ENCODE data around the gene MUSK. TPM values are rescaled to one million over a fixed set of nuclear protein-coding genes. Genes with fewer than 3 reads are reported as not detected.

Gene MUSK
- total RNA-seq, 8 experiments from 2014 or later: 0.09 to 0.70 (median 0.29) TPM; not detected in 2

GRCh38 chr9:110750272-110750671 is 81.7 kb downstream of the MUSK start:
- H3K4me3 ChIP-seq: no peak overlapping the region
- ATAC-seq (replicated peaks in 6 of 8): no peak
- in situ Hi-C loops (cut with MboI; ENCODE audit: low pct_unique_long_range_greater_than_20kb in 2 of 9, low sequenced_read_pairs in 9 of 9, unreplicated experiment in 9 of 9): no loop called here
- H3K4me1 ChIP-seq (replicated peaks in 1 of 2): no peaks in the 10 kb centered on the region
- no peak overlapping the region for H3K27ac ChIP-seq
- 0 to 100% (median 71%) methylated on average over 1 of the region's 1 CpG; no CpG with 5 or more reads in 6 of the 10 experiments for WGBS, 10 experiments

- Histone ChIP-seq H3K4me1 (replicated peaks in 1 of 2) (no peaks in the 10 kb centered on the region), H3K27ac (no peak overlapping the region), H3K4me3 (no peak overlapping the region)
- 60 to 100% (median 90%) methylated on average over 1 to 3 of the region's 4 CpGs; no CpG with 5 or more reads in 1 of the 10 experiments for WGBS, 10 experiments
- ATAC-seq (replicated peaks in 6 of 8): no peak
- in situ Hi-C loops (cut with MboI; ENCODE audit: low pct_unique_long_range_greater_than_20kb in 2 of 9, low sequenced_read_pairs in 9 of 9, unreplicated experiment in 9 of 9): no loop called here
Observed at GRCh38 chr9:110751971-110752370, 83.4 kb downstream of the MUSK start.

GRCh38 chr9:110752766-110753165 is 84.2 kb downstream of the MUSK start:
- WGBS, 10 experiments: 57 to 100% (median 92%) methylated on average over 1 to 2 of the region's 2 CpGs; no CpG with 5 or more reads in 7 of the 10 experiments
- Histone ChIP-seq H3K4me3 (no peak overlapping the region), H3K27ac (no peak overlapping the region), H3K4me1 (replicated peaks in 1 of 2) (no peaks in the 10 kb centered on the region)
- in situ Hi-C loops (cut with MboI; ENCODE audit: low pct_unique_long_range_greater_than_20kb in 2 of 9, low sequenced_read_pairs in 9 of 9, unreplicated experiment in 9 of 9): no loop called here
- peak in 3 of 8 experiments; percentile 79 to 86 (median 82) for ATAC-seq (replicated peaks in 6 of 8)

- in situ Hi-C loops (cut with MboI; ENCODE audit: low pct_unique_long_range_greater_than_20kb in 2 of 9, low sequenced_read_pairs in 9 of 9, unreplicated experiment in 9 of 9): no loop called here
Observed at GRCh38 chr9:110753731-110754231, 85.2 kb downstream of the MUSK start.

DNA sequence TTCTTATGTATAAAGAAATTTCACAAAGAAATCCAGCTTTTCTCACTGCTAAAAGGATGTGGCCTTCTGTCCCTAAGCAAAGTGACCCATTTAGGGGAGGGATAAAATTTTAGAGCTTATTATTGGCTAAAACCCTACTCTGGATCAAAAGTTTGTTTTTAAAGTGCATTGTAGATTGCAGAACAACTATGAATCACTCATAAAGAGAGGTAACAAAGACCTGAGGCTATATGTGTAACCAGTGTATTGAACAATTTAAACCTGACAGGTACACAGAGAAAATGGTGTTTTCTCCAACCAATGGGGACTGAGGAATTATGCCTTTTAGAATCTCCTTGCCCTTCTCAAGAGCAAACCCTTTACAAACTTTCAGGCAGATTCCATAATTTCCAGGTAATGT is 86.6 kb downstream of the MUSK start:
- no peak for ATAC-seq (replicated peaks in 6 of 8)
- Histone ChIP-seq H3K4me1 (replicated peaks in 1 of 2) (no peaks in the 10 kb centered on the region), H3K27ac (no peak overlapping the region), H3K4me3 (no peak overlapping the region)
- in situ Hi-C loops (cut with MboI; ENCODE audit: low pct_unique_long_range_greater_than_20kb in 2 of 9, low sequenced_read_pairs in 9 of 9, unreplicated experiment in 9 of 9): no loop called here

More at GRCh38 chr9:110753731-110754231, 85.2 kb downstream of the MUSK start:
- peak in 1 of 8 experiments; percentile 32 for ATAC-seq (replicated peaks in 6 of 8)
- 43 to 100% (median 84%) methylated on average over 1 of the region's 1 CpG; no CpG with 5 or more reads in 2 of the 10 experiments for WGBS, 10 experiments
- Histone ChIP-seq H3K4me3 (no peak overlapping the region), H3K27ac (no peak overlapping the region), H3K4me1 (replicated peaks in 1 of 2) (no peaks in the 10 kb centered on the region)

DNA sequence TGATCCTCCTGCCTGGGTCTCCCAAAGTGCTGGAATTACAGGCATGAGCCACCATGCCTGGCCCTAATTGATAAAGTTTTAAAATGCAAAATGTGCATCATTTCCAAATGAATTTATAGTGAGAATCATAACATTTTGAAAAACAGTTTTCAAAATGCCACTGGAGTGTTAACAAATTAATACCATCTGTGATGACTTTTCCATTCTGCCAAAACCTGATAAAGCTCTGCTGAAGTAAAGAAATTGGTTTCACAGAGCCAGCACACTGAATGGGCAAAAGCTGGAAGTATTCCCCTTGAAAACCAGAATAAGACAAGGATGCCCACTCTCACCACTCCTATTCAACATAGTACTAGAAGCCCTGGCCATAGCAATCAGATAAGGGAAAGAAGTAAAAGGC is 89.6 kb downstream of the MUSK start:
- in situ Hi-C loops (cut with MboI; ENCODE audit: low pct_unique_long_range_greater_than_20kb in 2 of 9, low sequenced_read_pairs in 9 of 9, unreplicated experiment in 9 of 9): no loop called here
- H3K4me3 ChIP-seq: no peak overlapping the region
- ATAC-seq (replicated peaks in 6 of 8): no peak

DNA sequence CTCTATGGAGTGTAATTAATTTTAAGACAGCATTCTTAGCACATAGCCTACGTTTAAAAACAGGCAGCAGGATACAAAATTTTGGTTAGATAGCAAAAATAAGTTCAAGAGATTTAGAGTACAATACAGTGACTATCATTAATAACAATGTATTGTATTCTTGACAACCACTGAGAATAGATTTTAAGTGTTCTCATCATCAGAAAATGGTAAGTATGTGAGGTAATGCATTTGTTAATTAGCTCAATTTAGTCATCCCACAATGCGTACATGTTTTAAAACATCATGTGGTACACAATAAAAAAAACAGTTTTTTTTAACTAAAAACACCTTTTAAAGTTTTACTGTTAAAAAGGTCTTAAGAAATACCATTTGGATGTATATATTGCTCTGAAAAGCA is 94.2 kb downstream of the MUSK start:
- in situ Hi-C loops (cut with MboI; ENCODE audit: low pct_unique_long_range_greater_than_20kb in 2 of 9, low sequenced_read_pairs in 9 of 9, unreplicated experiment in 9 of 9): no loop called here
- WGBS, 10 experiments: 40 to 82% (median 69%) methylated on average over 2 of the region's 2 CpGs; no CpG with 5 or more reads in 2 of the 10 experiments
- H3K27ac ChIP-seq: no peak overlapping the region
- no peak for ATAC-seq (replicated peaks in 6 of 8)
- H3K4me3 ChIP-seq: no peak overlapping the region
- no peaks in the 10 kb centered on the region for H3K4me1 ChIP-seq (replicated peaks in 1 of 2)

More for the DNA sequence above, 89.6 kb downstream of the MUSK start:
- H3K27ac ChIP-seq: no peak overlapping the region
- no peaks in the 10 kb centered on the region for H3K4me1 ChIP-seq (replicated peaks in 1 of 2)

GRCh38 chr9:110763568-110763967 is 95.0 kb downstream of the MUSK start:
- no peak overlapping the region for H3K4me3 ChIP-seq
- no peak for ATAC-seq (replicated peaks in 6 of 8)
- 60 to 94% (median 80%) methylated on average over 1 of the region's 1 CpG; no CpG with 5 or more reads in 4 of the 10 experiments for WGBS, 10 experiments
- H3K27ac ChIP-seq: no peak overlapping the region
- in situ Hi-C loops (cut with MboI; ENCODE audit: low pct_unique_long_range_greater_than_20kb in 2 of 9, low sequenced_read_pairs in 9 of 9, unreplicated experiment in 9 of 9): no loop called here
- no peaks in the 10 kb centered on the region for H3K4me1 ChIP-seq (replicated peaks in 1 of 2)

DNA sequence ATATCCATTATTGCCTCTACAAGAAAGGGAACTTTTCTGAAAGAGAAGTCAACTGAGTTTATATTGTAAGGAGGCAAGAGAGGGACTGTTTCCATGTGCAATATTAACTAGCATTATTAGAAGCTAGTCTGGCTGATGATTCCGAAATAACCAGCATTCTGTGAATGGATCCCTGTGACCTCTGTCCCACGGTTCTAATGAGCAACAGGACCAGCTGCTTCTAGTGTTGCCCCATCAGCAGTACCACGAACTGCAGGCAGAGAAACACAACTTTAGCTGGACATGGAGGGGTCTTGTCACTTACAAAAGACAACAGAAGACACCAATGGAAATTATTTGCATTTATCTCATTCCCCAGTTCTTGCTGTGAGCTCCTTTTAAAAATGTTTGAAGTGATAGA is 95.4 kb downstream of the MUSK start:
- in situ Hi-C loops (cut with MboI; ENCODE audit: low pct_unique_long_range_greater_than_20kb in 2 of 9, low sequenced_read_pairs in 9 of 9, unreplicated experiment in 9 of 9): no loop called here
- no peaks in the 10 kb centered on the region for H3K4me1 ChIP-seq (replicated peaks in 1 of 2)
- no peak overlapping the region for H3K4me3 ChIP-seq
- 36 to 100% (median 77%) methylated on average over 1 to 3 of the region's 3 CpGs; no CpG with 5 or more reads in 1 of the 10 experiments for WGBS, 10 experiments
- no peak overlapping the region for H3K27ac ChIP-seq
- no peak for ATAC-seq (replicated peaks in 6 of 8)

DNA sequence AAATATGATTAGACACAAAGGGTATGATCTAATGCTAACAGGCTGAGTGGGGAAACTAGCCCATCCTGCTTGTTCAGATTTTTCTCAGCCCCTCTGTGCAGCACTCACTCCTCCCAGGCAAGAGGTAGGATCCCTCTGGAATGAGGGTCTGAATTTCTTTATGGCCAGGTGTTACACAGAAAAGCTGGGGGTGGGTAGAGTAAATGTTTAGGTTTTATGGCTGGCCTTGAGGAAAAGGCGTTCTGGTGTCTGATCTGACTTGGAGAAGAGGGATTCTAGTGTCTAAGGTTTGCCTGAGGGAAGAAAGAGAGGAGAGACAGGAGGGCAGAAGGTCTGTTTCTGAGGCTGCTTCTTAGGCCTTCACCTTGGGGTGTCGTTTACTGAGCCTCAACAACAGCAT is 97.3 kb downstream of the MUSK start:
- WGBS, 10 experiments: 74 to 100% (median 83%) methylated on average over 1 to 2 of the region's 2 CpGs; no CpG with 5 or more reads in 3 of the 10 experiments
- in situ Hi-C loops (cut with MboI; ENCODE audit: low pct_unique_long_range_greater_than_20kb in 2 of 9, low sequenced_read_pairs in 9 of 9, unreplicated experiment in 9 of 9): no loop called here
- Histone ChIP-seq H3K27ac (no peak overlapping the region), H3K4me1 (replicated peaks in 1 of 2) (no peaks in the 10 kb centered on the region), H3K4me3 (no peak overlapping the region)
- ATAC-seq (replicated peaks in 6 of 8): no peak

DNA sequence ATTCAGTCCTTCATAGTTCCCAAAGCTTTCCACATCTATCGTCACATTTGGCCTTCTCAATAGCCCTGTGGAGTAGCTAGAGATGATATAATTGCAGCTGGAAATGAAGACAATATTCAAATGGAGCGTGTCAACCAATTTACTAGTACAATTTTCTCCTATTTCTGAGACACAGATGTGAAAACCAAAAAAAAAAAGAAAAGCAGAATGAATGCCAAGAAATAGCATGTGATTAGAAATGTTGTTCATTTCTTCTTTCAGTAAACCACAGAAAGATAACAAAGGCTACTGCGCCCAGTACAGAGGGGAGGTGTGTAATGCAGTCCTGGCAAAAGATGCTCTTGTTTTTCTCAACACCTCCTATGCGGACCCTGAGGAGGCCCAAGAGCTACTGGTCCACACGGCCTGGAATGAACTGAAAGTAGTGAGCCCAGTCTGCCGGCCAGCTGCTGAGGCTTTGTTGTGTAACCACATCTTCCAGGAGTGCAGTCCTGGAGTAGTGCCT is 99.0 kb downstream of the MUSK start:
- Histone ChIP-seq H3K4me1 (replicated peaks in 1 of 2) (no peaks in the 10 kb centered on the region), H3K4me3 (no peak overlapping the region), H3K27ac (no peak overlapping the region)
- in situ Hi-C loops (cut with MboI; ENCODE audit: low pct_unique_long_range_greater_than_20kb in 2 of 9, low sequenced_read_pairs in 9 of 9, unreplicated experiment in 9 of 9): no loop called here
- 25 to 100% (median 88%) methylated on average over 1 to 6 of the region's 6 CpGs; no CpG with 5 or more reads in 1 of the 10 experiments for WGBS, 10 experiments
- peak in 2 of 8 experiments; percentile 69 to 79 for ATAC-seq (replicated peaks in 6 of 8)

DNA sequence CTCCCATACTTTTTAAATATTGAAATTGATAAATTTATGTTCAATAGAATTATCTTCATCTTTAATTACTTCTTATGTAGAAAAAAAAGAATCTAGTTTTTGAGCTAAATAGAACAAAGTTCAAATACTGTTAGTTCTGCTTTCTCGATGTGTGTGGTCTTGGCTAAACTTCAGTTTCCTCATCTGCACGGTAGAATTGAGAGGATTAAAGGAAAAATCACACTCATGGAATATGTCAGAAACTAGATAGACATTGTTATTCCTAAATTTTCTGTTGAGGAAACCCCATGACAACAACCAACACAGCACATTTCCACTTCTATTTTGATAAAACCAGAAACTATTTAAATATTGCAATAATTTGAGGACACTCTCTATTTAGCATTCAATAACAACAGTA is 100.3 kb downstream of the MUSK start:
- in situ Hi-C loops (cut with MboI; ENCODE audit: low pct_unique_long_range_greater_than_20kb in 2 of 9, low sequenced_read_pairs in 9 of 9, unreplicated experiment in 9 of 9): no loop called here
- no peaks in the 10 kb centered on the region for H3K4me1 ChIP-seq (replicated peaks in 1 of 2)
- no peak for ATAC-seq (replicated peaks in 6 of 8)
- WGBS, 10 experiments: 10 to 91% (median 70%) methylated on average over 1 to 2 of the region's 2 CpGs; no CpG with 5 or more reads in 2 of the 10 experiments
- no peak overlapping the region for H3K4me3 ChIP-seq
- H3K27ac ChIP-seq: no peak overlapping the region

GRCh38 chr9:110769667-110770066 is 101.1 kb downstream of the MUSK start:
- 7 to 100% (median 67%) methylated on average over 1 to 3 of the region's 3 CpGs for WGBS, 10 experiments
- in situ Hi-C loops (cut with MboI; ENCODE audit: low pct_unique_long_range_greater_than_20kb in 2 of 9, low sequenced_read_pairs in 9 of 9, unreplicated experiment in 9 of 9): no loop called here
- H3K4me3 ChIP-seq: no peak overlapping the region
- no peak for ATAC-seq (replicated peaks in 6 of 8)
- H3K4me1 ChIP-seq (replicated peaks in 1 of 2): no peaks in the 10 kb centered on the region
- H3K27ac ChIP-seq: no peak overlapping the region

DNA sequence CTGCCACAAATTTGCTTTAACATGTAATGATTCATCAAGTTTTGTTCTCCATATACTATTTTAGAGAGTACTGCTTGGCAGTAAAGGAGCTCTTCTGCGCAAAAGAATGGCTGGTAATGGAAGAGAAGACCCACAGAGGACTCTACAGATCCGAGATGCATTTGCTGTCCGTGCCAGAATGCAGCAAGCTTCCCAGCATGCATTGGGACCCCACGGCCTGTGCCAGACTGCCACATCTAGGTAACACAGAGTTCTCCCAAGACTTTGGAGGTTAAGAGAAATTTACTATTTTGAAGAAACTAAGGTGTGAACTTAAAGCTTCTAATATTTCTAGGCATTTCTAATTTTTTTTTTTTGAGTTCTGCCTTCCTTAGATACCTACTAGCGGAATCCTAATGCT is 107.1 kb downstream of the MUSK start:
- Histone ChIP-seq H3K4me3 (no peak overlapping the region), H3K27ac (no peak overlapping the region), H3K4me1 (replicated peaks in 1 of 2) (peaks cover 0 to 8% of the 10 kb centered on the region in 2 donors)
- no peak for ATAC-seq (replicated peaks in 6 of 8)
- in situ Hi-C loops (cut with MboI; ENCODE audit: low pct_unique_long_range_greater_than_20kb in 2 of 9, low sequenced_read_pairs in 9 of 9, unreplicated experiment in 9 of 9): loop anchor here in 1 of 9 experiments (25.0 kb wide), 1 partner anchor 88 kb away; no protein-coding TSS in a partner anchor
- WGBS, 10 experiments: 55 to 100% (median 100%) methylated on average over 1 to 4 of the region's 5 CpGs
